Subcutaneous abdominal adipose tissue (tissue), 5 donors: ENCODE data around the gene ACSF2.

ENCODE experiments used
- H3K27ac ChIP-seq: one replicate; pipeline ENCODE4 v1.7.0; 2013; ENCODE audit warnings: low read depth, mild to moderate bottlenecking, inconsistent platforms, low read length, moderate library complexity
- H3K27me3 ChIP-seq, 5 donors: one replicate each; pipeline ENCODE4 v1.7.0; 2013; ENCODE audit warnings: low read length in 5 of 5, inconsistent platforms in 1 of 5; ENCODE audit not compliant: control insufficient read depth in 5 of 5, insufficient read depth in 4 of 5
- H3K36me3 ChIP-seq, 5 donors: one replicate each; pipeline ENCODE4 v1.7.0; 2013; ENCODE audit warnings: low read length in 5 of 5; ENCODE audit not compliant: control insufficient read depth in 5 of 5, insufficient read depth in 5 of 5
- H3K4me1 ChIP-seq, 5 donors: one replicate each; pipeline ENCODE4 v1.7.0; 2013; ENCODE audit warnings: low read length in 5 of 5, mild to moderate bottlenecking in 3 of 5, moderate library complexity in 1 of 5; ENCODE audit not compliant: control insufficient read depth in 5 of 5, insufficient read depth in 5 of 5
- H3K4me3 ChIP-seq, 5 donors: one replicate each; pipeline ENCODE4 v1.7.0; 2013; ENCODE audit warnings: low read length in 5 of 5, low read depth in 1 of 5
- H3K9ac ChIP-seq, 5 donors: one replicate each; pipeline ENCODE4 v1.7.0; 2013; ENCODE audit warnings: low read length in 5 of 5, mild to moderate bottlenecking in 4 of 5, moderate library complexity in 3 of 5
- H3K9me3 ChIP-seq, 5 donors: one replicate each; pipeline ENCODE4 v1.7.0; 2013; ENCODE audit warnings: low read length in 5 of 5; ENCODE audit not compliant: control insufficient read depth in 5 of 5
- donor health status: healthy.
- donor health status: healthy.
- donor health status: healthy.
- donor health status: healthy.
- donor health status: healthy.

ACSF2 gene

DNA sequence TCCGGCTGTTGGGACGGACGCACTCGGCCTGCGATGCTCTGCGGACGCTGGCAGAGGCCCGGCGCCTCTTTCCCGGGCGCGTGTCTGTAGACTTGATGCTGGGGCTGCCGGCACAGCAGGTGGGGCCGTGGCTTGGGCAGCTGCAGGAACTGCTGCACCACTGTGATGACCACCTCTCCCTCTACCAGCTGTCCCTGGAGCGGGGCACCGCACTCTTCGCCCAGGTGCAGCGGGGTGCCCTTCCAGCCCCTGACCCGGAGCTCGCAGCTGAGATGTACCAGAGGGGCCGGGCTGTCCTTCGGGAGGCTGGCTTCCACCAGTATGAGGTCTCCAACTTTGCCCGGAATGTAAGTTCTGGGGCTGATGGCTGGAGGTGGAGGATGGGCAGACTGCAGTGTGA, 56.1 kb downstream of the ACSF2 start:
- Histone ChIP-seq H3K4me3 (no peak overlapping the region), H3K4me1 (peaks cover 12 to 49% (median 42%) of the 10 kb centered on the region in 5 donors), H3K9me3 (no peaks in the 10 kb centered on the region), H3K36me3 (peaks cover 4 to 40% (median 33%) of the 10 kb centered on the region in 5 donors), H3K9ac (peak overlapping the region in 3 of 5 donors; percentile 4 to 68 (median 8)), H3K27ac (peak overlapping the region; percentile 85), H3K27me3 (no peaks in the 10 kb centered on the region)

DNA sequence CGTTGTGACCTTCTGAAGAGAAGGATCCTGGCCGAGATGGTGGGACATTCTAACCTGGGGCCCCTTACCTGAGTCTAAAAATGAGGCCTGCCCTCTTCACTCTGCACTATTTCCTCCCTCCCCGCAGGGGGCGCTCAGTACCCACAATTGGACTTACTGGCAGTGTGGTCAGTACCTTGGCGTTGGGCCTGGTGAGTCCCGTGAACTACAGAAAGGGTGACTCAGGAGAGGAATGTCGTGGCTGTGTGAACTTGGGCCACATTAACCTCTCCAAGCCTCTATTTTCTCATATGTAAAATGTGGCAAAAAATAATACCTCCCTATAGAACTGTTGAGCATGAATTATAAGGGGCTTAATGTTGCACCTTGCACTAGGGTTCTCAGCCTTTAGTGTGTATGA, 56.5 kb downstream of the ACSF2 start:
- Histone ChIP-seq H3K4me1 (peaks cover 12 to 49% (median 42%) of the 10 kb centered on the region in 5 donors), H3K9me3 (no peaks in the 10 kb centered on the region), H3K36me3 (peaks cover 4 to 44% (median 35%) of the 10 kb centered on the region in 5 donors), H3K27me3 (no peaks in the 10 kb centered on the region), H3K27ac (peak overlapping the region; percentile 85), H3K9ac (peak overlapping the region in 4 of 5 donors; percentile 4 to 68 (median 40)), H3K4me3 (no peak overlapping the region)

DNA sequence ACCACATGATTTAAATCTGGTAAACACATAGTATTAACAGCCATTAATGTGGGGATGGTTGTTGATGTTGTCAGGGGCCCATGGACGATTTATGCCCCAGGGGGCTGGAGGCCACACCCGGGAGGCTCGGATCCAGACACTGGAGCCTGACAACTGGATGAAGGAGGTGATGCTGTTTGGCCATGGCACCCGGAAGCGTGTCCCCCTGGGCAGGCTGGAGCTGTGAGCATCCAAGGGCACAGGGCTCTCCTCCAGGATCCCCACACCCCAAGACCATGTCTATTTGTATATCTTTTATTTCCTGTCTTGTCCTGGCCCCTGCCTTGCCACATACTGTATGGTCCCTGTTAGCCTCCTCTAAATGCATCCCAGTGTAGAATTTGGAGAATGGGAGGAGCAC, 57.2 kb downstream of the ACSF2 start:
- H3K4me3 ChIP-seq, result no peak overlapping the region

DNA sequence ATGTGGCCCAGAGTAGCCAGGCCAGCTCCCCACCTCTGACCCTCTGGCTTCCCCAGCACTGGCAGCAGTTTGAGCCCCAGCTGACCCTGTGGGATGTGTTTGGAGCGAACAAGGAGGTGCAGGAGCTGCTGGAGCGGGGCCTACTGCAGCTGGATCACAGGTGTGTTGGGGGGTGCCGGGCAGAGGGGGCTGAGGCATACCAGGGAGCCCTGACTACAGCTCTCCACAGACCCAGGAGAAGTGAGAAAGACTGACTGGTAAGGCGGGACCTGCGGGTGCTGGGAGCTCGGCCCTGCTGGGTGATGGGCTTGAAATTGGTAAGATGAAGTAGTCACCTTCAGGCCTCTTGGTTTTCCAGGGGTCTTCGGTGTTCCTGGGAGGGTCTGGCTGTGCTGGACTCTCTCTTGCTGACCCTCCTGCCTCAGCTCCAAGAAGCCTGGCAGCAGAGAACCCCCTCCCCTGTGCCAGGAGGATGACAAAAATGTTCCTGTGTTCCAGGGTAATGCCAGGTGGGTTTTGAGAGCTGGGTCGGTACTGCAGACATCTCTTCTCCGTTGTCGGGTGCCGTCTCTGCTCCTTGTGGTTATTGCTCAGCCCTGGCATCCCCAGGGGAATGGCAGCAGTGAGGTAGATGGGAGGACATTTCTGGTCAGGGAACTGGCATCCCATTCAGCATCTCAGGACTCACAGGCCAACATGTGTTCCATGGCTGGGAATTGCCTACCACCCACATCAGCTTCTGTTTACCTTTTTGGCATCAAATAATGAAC, 58.6 kb downstream of the ACSF2 start:
- H3K4me1 ChIP-seq, result peaks cover 7 to 33% (median 30%) of the 10 kb centered on the region in 5 donors
- H3K27me3 ChIP-seq, result no peaks in the 10 kb centered on the region
- H3K4me3 ChIP-seq, result no peak overlapping the region
- H3K36me3 ChIP-seq, result peaks cover 4 to 45% (median 39%) of the 10 kb centered on the region in 5 donors
- H3K9me3 ChIP-seq, result no peaks in the 10 kb centered on the region
- H3K27ac ChIP-seq, result peak overlapping the region; percentile 85
- peak overlapping the region in 2 of 5 donors; percentile 41 to 54 for H3K9ac ChIP-seq

More for the DNA sequence above, 57.2 kb downstream of the ACSF2 start:
- Histone ChIP-seq H3K27me3 (no peaks in the 10 kb centered on the region), H3K9ac (peak overlapping the region in 3 of 5 donors; percentile 28 to 49 (median 33)), H3K9me3 (no peaks in the 10 kb centered on the region), H3K27ac (peak overlapping the region; percentile 85), H3K36me3 (peaks cover 4 to 45% (median 35%) of the 10 kb centered on the region in 5 donors), H3K4me1 (peaks cover 10 to 44% (median 37%) of the 10 kb centered on the region in 5 donors)

DNA sequence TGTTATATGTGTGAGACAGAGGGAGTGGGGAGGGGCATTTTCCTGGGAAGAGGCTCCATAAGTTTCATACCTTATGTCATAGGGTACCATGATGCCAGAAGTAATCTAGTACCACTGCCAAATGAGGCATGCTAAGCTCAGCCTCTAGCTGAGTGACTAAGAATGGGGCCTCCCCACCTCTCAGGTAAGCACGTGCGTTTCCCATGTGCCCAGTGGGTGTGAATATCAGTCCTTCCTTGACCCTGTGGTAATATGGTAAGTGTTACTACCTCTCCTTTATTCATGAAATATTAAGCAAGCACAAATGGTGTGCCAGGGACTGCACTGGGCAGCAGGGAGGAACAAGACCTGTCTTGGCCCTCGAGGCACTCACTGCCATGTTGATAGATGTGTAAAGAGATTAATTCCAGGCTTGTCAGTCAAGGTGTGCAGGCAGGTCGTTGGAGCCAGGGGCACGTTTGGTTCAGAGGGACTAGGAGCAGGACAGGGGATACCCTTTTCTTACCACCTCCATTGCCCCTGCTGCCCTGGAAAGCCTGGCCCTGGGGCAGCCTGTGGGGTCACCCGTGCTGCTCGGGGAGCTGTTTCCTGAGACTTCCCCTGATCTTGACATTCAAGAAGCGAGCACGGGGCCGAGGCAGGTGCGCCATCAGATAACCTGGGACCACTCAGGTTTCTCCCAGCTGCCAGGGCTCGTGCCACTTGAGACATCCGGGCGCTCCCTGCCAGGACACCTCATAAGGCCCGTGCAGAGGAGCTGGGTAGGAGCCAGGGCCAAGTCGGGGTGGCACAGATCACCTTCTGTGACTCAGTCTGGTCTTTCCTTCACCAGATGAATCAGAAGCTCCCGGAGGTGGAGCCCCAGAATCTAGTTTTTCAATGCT, 61.4 kb downstream of the ACSF2 start:
- no peak overlapping the region for H3K27ac ChIP-seq
- H3K4me1 ChIP-seq, result peaks cover 3 to 21% (median 19%) of the 10 kb centered on the region in 5 donors
- H3K9me3 ChIP-seq, result no peaks in the 10 kb centered on the region
- no peaks in the 10 kb centered on the region for H3K27me3 ChIP-seq
- H3K4me3 ChIP-seq, result no peak overlapping the region
- H3K36me3 ChIP-seq, result peaks cover 4 to 39% (median 33%) of the 10 kb centered on the region in 5 donors
- no peak overlapping the region for H3K9ac ChIP-seq

DNA sequence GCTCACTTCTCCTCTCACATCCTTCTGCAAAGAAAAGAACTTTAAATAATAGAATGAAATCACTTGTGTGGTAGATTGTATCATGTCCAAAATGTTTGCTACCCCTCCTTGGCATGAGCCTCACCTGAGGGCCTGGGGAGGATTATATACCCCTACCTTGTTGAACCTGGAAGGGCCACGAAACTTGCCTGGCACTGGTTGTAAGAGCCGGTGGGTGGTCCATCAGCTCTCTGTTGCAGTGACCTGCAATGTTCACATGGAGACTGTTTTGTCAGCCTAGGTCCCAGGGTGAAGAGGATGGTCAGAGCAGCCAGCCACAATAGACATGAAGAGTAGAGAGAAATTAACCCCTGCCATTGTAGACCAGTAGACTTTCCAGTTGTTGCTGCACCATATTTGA, 62.9 kb downstream of the ACSF2 start:
- Histone ChIP-seq H3K4me1 (peaks cover 0 to 8% (median 6%) of the 10 kb centered on the region in 5 donors), H3K9ac (no peak overlapping the region), H3K36me3 (peaks cover 4 to 32% (median 27%) of the 10 kb centered on the region in 5 donors), H3K9me3 (no peaks in the 10 kb centered on the region), H3K27me3 (no peaks in the 10 kb centered on the region), H3K4me3 (no peak overlapping the region), H3K27ac (no peak overlapping the region)

DNA sequence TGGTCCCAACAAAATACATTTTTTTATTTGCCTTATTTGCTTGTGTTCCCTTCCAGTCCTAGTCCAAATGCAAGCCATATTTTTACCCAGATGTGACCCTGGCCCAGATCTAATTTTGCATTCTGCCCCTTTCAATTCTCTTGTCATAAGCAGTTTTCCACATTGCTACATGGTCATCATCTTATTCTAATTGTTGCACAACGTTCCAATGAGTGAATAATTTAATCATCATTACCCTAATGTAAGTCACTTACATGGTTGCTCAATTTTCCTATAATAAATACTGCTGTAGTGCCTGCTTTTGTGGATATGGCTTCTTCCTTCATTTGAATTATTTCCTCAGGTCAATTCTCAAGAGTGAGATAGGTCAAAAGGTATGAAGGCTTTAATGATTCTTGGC, 65.5 kb downstream of the ACSF2 start:
- no peak overlapping the region for H3K4me3 ChIP-seq
- no peaks in the 10 kb centered on the region for H3K9me3 ChIP-seq
- H3K36me3 ChIP-seq, result peaks cover 0 to 11% (median 9%) of the 10 kb centered on the region in 5 donors
- H3K27me3 ChIP-seq, result no peaks in the 10 kb centered on the region
- H3K9ac ChIP-seq, result no peak overlapping the region
- H3K27ac ChIP-seq, result no peak overlapping the region
- H3K4me1 ChIP-seq, result no peaks in the 10 kb centered on the region

DNA sequence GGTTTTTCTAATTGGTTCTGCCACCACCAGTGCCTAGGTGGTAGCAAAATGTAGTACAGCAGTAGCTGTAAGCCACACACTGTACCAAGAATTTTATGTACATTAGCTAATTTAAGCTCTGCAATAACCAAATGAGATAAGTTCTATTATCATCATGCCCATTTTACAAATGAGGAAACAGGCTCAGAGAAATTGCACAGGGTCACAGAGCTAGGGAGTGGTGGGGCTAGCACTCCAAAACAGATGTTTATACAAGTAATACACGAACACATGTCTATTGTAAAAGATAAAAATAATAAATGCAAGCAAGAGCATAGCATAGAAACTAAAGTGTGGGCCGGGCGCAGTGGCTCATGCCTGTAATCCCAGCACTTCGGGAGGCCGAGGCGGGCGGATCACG, 66.2 kb downstream of the ACSF2 start:
- no peak overlapping the region for H3K9ac ChIP-seq
- H3K27ac ChIP-seq, result no peak overlapping the region
- no peaks in the 10 kb centered on the region for H3K9me3 ChIP-seq

DNA sequence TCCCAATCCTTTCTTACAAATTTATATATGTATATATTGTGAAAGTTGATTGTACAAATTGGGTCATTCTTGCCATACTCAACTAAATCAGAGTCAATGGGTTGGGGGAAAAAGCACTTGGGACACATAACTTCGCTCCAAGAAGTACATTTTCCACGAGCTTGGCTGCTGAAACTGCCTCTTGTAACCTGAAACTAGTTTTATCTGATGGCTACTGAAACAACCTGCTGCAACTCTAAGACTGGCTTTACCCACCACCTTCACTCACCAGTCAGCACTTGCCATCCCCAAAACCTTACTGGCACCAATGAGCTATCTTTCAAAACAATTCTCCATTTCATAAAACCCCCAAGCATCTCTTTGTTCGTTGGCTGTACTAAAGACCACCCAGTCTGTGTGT, 67.7 kb downstream of the ACSF2 start:
- H3K4me1 ChIP-seq, result no peaks in the 10 kb centered on the region
- H3K36me3 ChIP-seq, result no peaks in the 10 kb centered on the region
- H3K9me3 ChIP-seq, result no peaks in the 10 kb centered on the region
- no peaks in the 10 kb centered on the region for H3K27me3 ChIP-seq
- no peak overlapping the region for H3K9ac ChIP-seq
- no peak overlapping the region for H3K27ac ChIP-seq
- H3K4me3 ChIP-seq, result no peak overlapping the region

More for the DNA sequence above, 66.2 kb downstream of the ACSF2 start:
- Histone ChIP-seq H3K4me1 (no peaks in the 10 kb centered on the region), H3K4me3 (no peak overlapping the region), H3K27me3 (no peaks in the 10 kb centered on the region), H3K36me3 (peaks cover 0 to 9% (median 4%) of the 10 kb centered on the region in 5 donors)
